LNCAP (cell line): ENCODE measurements around the gene FOXP4.

Experiments used
- TF ChIP-seq, protein P1 (sequence below): fragments of 450-650 bp; IDR thresholded peaks from 2 replicates; pipeline ENCODE4 v1.5.1; 2017; ENCODE audit warnings: mild to moderate bottlenecking

Gene FOXP4

GRCh38 chr6:41605649-41606048, 59.5 kb downstream of the FOXP4 start:
- TF ChIP-seq, protein P1, sequence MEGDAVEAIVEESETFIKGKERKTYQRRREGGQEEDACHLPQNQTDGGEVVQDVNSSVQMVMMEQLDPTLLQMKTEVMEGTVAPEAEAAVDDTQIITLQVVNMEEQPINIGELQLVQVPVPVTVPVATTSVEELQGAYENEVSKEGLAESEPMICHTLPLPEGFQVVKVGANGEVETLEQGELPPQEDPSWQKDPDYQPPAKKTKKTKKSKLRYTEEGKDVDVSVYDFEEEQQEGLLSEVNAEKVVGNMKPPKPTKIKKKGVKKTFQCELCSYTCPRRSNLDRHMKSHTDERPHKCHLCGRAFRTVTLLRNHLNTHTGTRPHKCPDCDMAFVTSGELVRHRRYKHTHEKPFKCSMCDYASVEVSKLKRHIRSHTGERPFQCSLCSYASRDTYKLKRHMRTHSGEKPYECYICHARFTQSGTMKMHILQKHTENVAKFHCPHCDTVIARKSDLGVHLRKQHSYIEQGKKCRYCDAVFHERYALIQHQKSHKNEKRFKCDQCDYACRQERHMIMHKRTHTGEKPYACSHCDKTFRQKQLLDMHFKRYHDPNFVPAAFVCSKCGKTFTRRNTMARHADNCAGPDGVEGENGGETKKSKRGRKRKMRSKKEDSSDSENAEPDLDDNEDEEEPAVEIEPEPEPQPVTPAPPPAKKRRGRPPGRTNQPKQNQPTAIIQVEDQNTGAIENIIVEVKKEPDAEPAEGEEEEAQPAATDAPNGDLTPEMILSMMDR, result no peak

- TF ChIP-seq, protein P1, result no peak
Measured at GRCh38 chr6:41607036-41607435, 60.9 kb downstream of the FOXP4 start.

- TF ChIP-seq, protein P1, result no peak
Measured at GRCh38 chr6:41607736-41608135, 61.6 kb downstream of the FOXP4 start.

DNA sequence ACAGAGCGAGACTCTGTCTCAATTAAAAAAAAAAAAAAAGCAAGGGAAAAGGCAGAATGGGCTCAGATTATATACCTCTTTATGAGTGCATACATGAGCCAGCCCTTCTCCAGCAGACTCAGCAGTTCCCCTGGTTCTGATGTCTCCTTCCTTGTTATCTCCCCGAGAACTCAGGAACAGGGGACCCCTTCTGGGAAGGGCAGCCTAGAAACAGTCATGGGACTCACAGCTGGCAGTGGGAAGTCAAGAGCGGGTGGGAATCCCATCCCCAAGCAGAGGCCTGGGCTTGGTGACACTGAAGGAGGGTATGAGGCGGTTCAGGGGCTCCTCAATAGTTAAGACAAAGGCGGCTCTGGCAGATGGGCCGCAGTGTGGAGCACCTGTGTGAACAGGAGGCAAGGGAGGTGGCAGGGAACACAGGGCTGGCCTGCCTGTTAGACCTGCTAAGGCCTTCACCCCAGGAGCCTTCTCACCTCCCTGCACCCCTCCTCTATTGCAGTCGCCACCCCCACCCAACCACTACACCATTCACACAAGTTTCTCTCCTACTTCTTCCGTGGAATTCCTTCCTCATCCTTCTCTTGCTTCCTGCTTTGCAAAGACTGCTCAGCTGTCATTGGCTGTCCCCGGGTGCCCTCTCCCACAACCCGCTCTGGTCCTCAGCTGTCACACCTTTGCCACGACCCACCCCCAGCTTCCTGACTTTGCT, 62.4 kb downstream of the FOXP4 start:
- TF ChIP-seq, protein P1, result no peak

DNA sequence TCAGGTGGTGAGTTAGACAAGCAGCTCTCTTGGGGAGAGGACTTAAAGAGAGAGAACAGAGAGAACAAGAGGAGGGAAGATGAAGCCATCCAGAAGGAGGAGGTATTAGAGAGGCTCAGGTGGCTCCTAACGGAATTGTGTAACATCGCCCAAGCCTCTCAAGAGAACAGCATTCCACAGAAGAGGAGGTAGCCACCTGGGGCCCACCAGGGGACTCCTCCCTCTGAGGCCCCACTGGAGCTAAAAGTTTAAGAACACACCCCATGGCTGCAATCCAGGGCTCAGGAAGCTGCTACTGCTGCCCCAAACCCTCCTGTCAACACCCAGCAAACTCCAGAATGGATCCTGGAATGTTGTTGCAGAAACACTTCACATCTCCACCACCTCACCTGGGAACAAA, 68.5 kb downstream of the FOXP4 start:
- TF ChIP-seq, protein P1, result no peak

DNA sequence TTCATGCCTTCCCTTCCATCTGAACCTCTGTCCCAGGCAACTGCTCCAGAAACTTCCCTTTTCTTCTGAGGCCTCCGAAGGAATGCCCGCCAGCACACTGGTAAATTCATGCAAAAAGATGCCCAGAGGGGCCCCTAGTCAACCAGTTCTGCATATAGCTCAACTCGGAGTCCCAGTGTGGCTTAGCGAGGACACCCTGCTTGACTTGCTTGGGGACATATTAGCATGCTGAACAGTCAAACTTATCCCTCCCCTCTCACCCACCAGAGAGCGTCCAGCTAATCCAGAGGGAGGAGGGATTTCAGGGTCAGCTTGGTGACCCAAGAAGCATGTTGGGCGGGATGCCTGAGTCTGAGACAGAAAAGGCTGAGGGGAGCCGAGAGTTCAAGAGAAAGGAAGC, 69.1 kb downstream of the FOXP4 start:
- TF ChIP-seq, protein P1, result no peak

DNA sequence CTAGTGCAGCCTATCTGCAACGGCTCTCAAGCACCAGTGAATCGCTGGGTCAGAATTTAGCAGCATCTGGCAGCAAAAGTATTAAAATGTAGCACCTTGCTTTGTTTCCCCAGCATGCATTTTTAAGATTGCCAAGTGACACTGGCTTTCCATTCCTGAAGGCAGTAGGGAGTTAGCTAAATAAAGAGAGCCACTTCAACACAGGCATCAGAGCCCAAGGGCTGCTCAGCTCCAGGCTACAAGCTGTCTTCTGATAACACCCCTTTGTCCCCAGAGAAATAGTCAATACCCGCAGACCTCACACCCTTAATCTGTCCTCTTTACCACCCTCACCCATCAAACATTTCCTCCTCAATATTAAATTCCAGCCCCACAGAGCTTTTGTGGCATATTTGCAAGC, 72.4 kb downstream of the FOXP4 start:
- TF ChIP-seq, protein P1, result no peak

DNA sequence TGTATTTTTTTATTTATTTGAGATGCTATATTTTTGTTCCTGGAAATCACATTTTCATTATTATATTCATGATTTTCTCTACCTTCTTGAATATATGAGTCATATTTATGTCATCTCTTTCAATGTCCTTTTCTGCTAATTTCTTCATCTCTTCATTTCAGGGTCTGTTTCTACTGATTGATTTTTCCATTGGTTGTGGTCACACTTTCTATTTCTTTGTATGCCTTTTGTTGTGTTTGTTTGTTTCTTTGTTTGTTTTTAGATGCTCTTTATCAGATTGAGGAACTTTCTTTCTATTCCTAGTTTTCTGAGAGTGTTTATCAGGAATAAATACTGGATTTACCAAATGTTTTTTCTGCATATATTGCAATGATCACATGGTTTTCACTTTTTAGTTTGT, 75.2 kb downstream of the FOXP4 start:
- TF ChIP-seq, protein P1, result no peak
